NCI-H1048 (cell line): Measurements from ENCODE around the gene SLC18A3.

Source experiments
- DNase-seq: peaks from one replicate; lab custom pipeline; 2025; lab: John Stamatoyannopoulos, UW

The SLC18A3 gene

GRCh38 chr10:49610114-49610457 is at the start of gene SLC18A3:
Gene SLC18A3 (plus strand): TSS chr10:49610310. CDS start chr10:49610741, 431 bp downstream.
- no peak for DNase-seq

GRCh38 chr10:49560526-49560925 is 49.6 kb upstream of the SLC18A3 start:
- no peak for DNase-seq

DNA sequence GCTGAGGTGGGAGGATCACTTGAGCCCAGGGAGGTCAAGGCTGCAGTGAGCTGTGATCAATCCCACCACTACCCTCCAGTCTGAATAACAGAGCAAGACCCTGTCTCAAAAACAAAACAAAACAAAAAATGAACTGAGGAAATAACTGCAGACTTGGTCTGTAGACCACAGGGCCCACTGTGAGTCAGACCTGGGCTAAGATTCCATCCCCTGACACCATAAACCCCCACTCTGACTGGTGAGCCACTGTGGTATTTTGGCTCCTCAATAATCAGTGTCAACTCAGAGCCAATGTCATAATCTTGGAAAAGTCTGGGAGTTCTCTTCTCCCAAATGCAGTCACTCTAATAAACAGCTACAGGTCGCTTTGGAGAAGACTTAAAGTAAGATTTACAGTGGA is 47.2 kb upstream of the SLC18A3 start:
- no peak for DNase-seq

DNA sequence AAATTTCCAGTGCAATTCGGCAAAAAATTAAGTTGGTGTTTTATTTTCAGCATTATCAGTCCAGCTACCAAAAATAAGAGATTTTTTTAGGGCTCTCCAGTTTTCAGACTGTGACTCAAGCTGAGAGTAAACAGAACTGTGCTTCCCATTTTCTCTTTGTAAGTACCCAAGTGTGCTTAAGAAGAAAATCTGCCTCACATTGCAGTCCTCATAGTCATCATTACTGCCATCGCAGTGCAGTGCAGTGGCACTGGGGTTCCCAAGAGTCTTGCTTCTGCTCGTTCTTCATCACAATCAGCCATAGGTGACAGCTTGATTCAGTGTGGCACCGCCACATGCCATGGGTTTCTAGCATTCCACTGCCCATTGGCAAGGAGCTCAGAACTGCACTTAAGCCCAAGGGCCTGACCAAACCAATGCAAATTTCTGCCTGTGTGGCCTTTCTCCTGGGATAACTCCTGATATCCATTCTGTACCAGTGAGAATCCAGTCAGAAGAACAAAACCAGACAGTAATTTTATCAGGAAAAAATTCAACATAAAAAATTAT is 45.6 kb upstream of the SLC18A3 start:
- DNase-seq, result no peak

GRCh38 chr10:49567810-49568209 is 42.3 kb upstream of the SLC18A3 start:
- DNase-seq, result no peak

DNA sequence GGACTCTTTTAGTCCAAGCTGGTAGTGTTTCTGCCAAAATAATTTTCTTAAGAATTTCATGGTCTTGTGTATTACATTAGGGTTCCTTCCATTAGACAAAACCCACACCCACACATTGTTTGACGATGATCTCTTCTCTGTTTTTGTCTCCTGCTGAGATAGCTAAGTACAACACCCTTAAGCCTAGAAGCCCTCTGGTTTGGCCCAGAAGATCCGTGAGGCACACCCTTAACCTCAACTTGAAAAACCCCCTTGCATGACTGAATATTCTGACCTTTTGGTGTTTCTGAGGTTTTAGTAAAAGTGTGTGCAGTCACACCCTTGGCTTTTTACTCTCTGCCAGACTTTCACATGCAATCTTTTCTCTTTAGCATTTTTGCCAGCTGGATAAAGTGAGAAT is 41.9 kb upstream of the SLC18A3 start:
- no peak for DNase-seq

GRCh38 chr10:49569031-49569631 is 41.0 kb upstream of the SLC18A3 start:
- no peak for DNase-seq

DNA sequence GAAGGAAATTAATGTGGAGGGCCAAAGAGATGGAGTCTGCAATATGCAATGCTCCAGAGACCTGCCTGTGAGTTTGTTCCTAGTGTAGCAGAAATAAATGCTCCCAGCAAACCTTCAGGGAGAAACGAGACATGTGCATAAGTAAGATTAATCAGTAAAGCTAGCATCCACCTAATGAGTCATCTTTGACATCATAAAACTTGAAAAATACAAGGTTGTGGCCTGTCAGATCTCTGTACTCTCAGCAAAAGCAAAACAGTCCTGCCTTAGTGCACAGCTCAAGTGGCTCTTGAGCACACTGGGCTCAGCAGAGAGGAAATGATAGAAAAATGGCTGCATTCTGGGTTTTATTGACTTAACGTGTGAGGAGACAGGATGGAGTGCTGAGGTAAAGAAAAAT is 38.7 kb upstream of the SLC18A3 start:
- no peak for DNase-seq

GRCh38 chr10:49572594-49573114 is 37.5 kb upstream of the SLC18A3 start:
- no peak for DNase-seq

DNA sequence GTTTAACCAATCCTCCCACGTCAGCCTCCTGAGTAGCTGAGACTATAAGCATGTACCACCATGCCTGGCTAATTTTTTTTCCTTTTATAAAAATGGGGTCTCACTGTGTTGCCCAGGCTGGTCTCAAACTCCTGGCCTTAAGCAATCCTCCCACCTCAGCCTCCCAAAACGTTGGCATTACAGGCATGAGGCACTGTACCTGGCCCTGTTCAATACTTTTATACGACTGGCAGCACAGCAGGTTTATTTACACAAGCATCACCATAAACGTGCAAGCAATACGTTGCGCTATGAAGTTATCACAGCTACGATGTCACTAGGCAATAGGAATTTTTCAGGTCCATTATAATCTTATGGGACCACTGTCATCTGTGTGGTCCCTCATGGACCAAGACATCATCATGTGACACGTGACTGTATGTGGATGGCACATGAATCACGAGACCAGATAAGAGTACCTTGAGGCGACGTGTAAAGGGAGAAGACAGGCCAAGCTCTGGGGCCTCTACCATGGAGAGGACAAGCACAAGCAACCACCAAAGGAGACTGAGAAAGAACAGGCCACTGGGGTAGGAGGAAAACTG is 34.5 kb upstream of the SLC18A3 start:
- DNase-seq, result no peak

- no peak for DNase-seq
Measured at GRCh38 chr10:49577182-49577925, 32.8 kb upstream of the SLC18A3 start.

- no peak for DNase-seq
Measured at GRCh38 chr10:49578392-49578791, 31.7 kb upstream of the SLC18A3 start.

- no peak for DNase-seq
Measured at GRCh38 chr10:49579621-49580020, 30.5 kb upstream of the SLC18A3 start.

DNA sequence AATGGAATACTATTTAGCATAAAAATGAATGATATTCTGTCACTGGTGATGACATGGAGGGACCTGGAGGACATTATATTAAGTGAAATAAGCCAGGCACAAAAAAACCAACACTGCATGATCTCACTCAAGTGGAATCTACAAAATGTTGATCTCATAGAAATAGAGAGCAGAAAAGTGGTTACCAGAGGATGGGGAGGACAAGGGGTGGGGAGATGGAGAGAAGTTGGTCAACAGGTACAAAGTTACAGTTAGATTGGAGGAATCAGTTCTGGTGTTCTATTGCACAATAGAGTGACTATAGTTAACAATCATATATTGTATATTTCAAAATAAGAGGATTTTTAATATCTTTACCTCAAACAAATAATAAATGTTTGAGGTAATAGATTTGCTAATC is 24.7 kb upstream of the SLC18A3 start:
- DNase-seq, result no peak

DNA sequence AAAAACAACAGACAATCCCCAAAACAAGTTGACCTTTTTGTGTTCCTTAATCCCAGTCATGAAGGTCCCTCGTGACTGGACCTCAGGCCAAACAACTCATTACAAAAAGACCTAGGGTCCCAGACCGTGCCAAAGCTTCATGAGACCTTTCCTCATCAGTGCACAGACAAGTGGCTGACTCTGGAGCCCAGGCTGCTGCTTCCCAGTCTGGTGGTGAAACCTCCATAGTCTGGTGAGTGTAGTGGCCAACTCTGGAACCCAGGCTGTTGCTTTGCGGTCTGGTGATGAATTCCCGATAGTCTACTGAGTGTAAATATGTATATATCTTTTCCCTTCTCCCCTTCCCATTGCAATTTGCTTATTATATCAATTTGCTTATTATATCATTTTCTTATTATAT is 22.1 kb upstream of the SLC18A3 start:
- no peak for DNase-seq

DNA sequence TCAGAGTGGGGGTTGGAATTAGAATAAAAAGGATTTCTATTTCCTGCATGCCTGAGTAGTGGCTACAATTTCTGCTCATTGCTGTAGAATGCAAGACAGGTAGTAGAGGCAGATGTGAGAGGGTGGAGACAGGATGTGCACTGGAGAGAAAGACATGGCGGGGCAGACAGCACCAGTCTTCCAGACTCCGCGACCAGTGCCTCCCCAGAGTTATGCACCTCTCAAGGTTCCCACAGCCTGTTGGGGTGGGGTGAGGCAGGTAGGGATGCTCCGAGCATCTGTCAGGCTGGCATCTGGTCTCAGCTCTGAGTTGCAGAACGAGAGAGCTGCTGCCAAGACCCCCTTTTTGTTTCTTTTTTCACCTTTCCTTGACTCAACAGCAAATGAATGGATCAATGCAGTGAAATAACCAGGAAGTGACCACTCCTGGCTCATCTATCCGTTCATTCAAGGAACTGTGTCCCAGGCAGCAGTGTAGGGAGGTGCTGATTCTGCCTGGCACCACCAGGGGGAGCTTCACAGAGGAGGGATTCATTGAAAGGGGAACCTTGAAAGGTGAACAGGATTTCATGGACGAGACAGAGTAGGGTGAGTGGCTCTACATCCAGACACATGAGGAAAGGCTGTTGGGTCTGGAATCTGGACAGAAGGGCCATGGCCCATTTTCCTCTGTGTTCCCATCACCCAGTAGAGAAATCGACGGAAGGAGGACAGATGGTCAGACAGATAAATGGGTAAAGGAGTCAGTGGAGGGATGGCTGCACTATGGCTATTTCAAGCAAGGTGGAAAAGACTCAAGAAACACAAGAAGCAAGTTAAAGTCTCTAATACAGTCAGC is 17.2 kb upstream of the SLC18A3 start:
- peak; percentile 44 for DNase-seq

DNA sequence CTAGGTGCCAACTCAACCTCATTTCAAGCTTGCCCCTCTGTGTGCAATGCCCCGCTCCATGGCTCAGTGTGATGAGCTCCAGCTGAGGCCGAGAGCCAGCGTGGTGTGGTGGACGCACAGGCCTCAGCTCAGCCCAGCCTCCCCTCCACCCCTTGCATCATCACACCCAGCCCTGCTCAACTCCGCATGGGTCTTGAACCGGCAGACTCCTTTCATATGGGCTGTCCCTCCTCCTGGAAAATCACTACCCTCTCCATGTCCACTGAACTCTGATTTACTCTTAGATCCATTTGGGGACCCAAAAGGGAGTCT is 16.6 kb upstream of the SLC18A3 start:
- DNase-seq, result no peak

DNA sequence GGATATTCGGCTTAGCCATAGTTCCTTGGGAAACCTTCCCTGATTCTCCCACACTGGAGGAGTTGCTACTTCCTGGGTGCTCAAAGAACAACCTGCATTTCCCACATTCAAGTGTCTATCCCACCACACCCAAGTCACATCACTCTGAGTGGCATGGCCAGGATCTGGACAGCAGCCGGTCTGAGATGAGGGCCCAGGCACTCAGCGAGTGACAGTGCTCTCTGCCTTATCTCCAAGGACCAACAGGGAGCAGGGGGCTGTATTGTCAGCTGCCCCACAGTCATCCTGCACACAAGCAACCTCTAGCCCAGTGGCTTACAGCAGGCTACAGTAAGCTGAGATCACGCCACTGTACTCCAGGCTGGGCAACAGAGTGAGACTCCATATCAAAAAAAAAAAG is 16.1 kb upstream of the SLC18A3 start:
- DNase-seq, result no peak

GRCh38 chr10:49594594-49594993 is 15.5 kb upstream of the SLC18A3 start:
- DNase-seq, result peak; percentile 22

DNA sequence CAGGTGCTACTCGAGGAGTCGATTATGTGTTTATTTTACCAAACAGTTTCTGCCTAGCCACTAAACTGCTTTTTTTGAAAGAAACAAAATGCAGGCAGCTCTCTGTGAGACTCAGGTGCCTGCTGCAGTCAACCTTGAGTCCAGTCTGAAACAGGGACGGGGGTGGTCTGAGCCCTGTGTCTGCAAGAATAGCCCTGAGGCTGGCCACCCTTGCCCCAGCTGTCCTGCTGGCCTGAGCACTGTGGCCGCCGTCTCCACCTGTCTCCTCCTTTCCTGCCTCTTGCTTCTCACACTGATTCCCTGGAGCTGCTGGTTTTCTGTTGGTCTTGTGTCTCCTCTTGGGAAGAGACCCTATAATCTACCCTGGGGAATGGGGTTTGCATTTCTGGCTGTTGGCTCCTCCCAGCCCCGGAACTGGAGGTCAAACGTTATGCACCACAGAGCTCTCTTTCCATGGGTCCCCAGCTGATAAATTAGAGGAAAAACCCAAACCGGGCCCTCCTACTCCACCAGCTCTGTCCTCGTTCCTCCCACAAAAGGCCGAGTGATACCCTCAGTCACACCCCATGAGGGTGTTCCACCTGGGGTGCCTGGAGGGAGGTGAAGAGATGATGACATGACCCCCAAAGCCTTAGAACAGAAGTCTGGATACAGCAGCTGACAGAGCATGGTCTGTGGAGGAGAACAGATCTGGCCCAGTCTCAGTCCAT is 15.0 kb upstream of the SLC18A3 start:
- DNase-seq, result no peak

GRCh38 chr10:49595713-49596492 is 14.2 kb upstream of the SLC18A3 start:
- DNase-seq, result no peak
